HG03045 (cell line): ENCODE data around the gene LRRC71.

Source experiments
- ATAC-seq: cut with Tn5 transposase; IDR thresholded peaks from one replicate; pipeline ENCODE4 v1.9.1; 2021; ENCODE audit warnings: mild to moderate bottlenecking, moderate library complexity; ENCODE audit not compliant: unreplicated experiment

Gene LRRC71

GRCh38 chr1:156920233-156921052 lies at the start of gene LRRC71:
Gene LRRC71, plus strand, starts transcription at chr1:156920632. Its CDS starts 172 bp downstream, at chr1:156920804.
- ATAC-seq = no peak

DNA sequence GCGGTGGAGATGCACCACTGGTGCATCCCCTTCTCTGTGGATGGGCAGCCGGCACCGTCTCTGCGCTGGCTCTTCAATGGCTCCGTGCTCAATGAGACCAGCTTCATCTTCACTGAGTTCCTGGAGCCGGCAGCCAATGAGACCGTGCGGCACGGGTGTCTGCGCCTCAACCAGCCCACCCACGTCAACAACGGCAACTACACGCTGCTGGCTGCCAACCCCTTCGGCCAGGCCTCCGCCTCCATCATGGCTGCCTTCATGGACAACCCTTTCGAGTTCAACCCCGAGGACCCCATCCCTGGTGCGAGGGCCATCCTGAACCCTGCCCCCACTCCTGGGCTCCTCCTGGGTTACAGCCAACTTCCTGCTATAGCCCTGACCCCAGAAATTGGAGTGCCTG lies 46.8 kb upstream of the LRRC71 start:
- no peak for ATAC-seq

DNA sequence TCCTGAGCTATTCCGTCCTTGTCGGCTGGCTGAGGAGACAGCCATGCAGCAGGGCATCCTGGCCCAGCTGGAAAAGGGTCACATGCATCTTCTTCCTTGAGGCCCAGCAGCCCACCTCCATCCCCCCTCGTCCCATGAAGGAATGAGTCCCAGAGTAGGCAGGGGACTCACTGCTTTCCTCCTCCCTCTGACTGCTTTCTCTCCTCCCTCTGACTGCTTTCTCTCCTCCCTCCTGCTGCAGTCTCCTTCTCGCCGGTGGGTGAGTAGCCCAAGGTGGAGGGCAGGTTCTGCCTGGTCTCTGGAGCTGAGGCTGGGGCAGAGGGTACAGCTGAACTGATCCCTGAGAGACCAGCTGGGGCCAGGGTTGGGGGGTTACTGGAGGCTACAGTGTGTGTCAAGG lies 46.3 kb upstream of the LRRC71 start:
- no peak for ATAC-seq

DNA sequence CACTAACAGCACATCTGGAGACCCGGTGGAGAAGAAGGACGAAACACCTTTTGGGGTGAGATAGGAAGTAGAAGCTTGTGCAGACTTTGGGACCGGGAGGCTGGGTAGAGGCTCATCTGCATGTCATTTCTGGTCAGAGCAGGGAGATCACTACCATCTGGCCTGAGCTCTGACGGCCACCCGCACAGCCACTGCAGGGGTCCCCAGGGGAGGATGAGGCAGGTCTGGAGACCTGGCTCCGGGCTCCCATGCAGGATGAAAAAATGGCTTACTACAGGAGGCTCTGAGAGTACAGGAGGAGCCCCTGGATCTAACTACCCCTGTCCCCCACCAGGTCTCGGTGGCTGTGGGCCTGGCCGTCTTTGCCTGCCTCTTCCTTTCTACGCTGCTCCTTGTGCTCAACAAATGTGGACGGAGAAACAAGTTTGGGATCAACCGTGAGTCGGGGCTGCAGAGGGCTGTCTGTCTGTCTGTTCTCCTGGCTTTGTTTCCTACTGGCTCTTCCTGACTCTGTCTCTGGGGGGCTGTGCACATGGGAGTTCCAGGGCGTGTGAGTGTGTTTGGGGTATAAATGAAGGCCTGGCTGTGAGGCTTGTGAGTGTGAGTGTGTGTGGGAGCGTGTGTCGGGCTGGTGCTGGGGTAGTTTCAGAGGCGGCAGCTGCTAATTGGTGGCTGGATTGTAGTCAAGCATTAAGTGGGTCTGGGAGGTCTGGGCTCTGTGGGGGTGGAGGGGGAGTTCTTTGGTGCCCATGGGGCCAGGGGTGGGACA lies 45.7 kb upstream of the LRRC71 start:
- ATAC-seq = no peak

DNA sequence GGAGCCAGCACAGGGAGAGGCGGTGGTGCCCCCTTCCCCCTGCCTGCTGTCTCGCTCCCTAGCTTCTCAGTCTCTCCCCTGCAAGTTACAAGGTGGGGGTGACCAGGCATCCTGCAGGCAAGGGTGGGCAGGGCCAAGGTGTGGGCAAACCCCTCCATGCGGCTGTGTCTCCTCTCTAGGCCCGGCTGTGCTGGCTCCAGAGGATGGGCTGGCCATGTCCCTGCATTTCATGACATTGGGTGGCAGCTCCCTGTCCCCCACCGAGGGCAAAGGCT lies 45.2 kb upstream of the LRRC71 start:
- ATAC-seq = no peak

- ATAC-seq = no peak
Observed at GRCh38 chr1:156876281-156876680, 44.2 kb upstream of the LRRC71 start.

- ATAC-seq = no peak
Observed at GRCh38 chr1:156877433-156878170, 42.8 kb upstream of the LRRC71 start.

GRCh38 chr1:156879876-156880275 lies 40.6 kb upstream of the LRRC71 start:
- ATAC-seq = no peak

DNA sequence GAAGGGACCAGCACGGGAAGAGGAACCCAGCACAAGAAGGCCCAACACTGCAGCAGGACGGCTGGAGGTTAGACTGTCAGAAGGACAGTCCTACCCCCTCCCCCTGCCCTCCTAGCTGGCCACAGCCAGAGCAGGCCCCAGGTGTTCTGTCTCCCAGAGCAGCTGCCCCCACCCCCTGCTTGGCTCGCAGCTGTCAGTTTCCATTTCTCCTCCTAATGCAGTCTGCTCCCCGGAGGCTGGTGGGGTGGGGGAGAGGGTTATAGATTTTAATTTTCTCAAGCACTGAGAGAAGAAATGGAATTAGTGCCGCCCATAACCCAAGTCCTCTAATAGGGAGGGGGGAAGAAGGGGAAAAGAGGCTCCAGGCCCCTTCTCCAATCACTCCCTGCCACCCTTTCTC lies 40.0 kb upstream of the LRRC71 start:
- ATAC-seq = no peak

DNA sequence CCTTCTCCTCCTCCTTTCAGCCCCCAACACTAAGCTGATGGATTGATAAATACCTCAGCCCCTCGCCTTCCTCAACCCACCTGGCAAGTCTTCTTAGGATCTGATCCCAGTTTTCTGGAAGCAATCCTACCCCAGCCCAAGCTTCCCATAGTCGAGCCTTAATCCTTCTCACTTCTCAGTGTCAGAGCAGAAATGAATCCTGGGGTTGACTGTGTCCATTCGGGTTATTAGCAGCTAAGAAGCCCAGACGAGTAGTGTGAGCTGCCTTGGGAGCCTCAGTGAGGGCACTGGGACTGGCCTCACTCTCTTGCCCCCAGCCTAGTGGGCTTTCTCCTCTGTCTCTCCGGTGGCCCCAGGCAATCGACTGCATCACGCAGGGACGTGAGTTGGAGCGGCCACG lies 39.3 kb upstream of the LRRC71 start:
- ATAC-seq = no peak

GRCh38 chr1:156881663-156882062 lies 38.8 kb upstream of the LRRC71 start:
- ATAC-seq = no peak

DNA sequence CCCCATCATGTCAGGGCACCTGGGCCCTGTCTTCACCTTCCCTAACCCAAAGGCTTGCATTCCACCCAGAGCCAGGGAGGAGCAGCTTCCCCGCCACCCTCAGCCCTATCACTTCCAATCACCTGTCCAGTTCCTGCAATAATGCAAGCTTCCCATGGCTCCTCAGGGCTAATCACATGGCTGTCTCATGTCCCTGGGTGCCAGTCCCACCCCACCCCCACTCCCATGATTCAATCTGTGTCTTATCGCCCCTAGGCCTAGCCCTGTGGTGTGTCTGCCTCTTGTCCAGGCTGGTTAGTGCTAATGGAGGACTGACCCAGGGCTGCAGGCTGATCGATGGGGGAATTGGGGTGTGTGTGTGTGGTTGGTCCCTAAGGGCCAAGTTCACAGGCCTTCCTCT lies 37.9 kb upstream of the LRRC71 start:
- ATAC-seq = no peak

- ATAC-seq = no peak
Observed at GRCh38 chr1:156883919-156884318, 36.5 kb upstream of the LRRC71 start.

- ATAC-seq = no peak
Observed at GRCh38 chr1:156884560-156885184, 35.8 kb upstream of the LRRC71 start.

DNA sequence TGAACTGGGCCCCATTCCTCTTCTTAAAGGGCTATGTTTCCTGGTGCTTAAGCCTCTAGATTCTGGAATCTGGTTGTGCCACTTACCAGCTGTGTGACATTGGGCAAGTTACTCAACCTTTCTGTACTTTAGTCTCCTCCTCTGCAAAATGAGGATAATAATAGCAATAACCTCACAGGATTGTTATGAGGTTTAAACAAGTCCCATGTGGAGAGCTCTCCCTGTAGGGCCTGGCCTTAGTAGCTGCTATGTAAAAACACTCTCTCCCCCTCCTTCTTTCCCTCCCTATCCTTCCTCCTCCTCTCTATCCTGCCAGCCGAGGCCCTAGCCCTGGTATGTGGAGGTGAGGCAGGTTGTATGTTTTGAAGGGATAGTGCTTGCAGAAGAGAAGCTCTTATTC lies 35.1 kb upstream of the LRRC71 start:
- ATAC-seq = no peak

DNA sequence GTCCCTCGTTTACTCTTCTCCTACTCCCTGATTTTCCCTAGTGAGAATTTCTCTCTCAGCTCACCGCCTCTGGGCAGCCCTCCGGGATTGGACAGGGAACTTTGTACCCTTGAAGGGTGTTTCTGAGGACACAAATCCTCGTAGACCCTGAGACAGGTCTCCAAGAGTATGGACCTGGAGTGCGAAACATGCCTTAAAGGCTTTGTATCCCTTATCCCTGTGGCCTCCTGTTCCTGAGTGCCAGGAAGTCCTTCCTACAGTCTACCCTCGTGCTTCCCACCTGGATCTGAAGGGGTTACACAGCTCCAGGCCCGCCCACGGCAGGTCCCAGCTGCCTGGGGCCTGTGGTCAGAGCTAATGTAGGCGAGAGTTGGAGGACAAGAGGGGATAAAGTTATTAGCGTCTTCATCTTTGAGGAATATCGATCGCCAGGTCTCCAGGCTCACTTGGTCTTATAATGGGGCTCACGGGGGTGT lies 34.5 kb upstream of the LRRC71 start:
- ATAC-seq = no peak

- ATAC-seq = no peak
Observed at GRCh38 chr1:156886583-156887281, 33.7 kb upstream of the LRRC71 start.

GRCh38 chr1:156887317-156887716 lies 33.1 kb upstream of the LRRC71 start:
- ATAC-seq = no peak

- ATAC-seq = no peak
Observed at GRCh38 chr1:156887734-156888133, 32.7 kb upstream of the LRRC71 start.

- ATAC-seq = no peak
Observed at GRCh38 chr1:156889802-156890580, 30.4 kb upstream of the LRRC71 start.
